ENCODE results near the gene ZFAND3.

The ZFAND3 gene

DNA sequence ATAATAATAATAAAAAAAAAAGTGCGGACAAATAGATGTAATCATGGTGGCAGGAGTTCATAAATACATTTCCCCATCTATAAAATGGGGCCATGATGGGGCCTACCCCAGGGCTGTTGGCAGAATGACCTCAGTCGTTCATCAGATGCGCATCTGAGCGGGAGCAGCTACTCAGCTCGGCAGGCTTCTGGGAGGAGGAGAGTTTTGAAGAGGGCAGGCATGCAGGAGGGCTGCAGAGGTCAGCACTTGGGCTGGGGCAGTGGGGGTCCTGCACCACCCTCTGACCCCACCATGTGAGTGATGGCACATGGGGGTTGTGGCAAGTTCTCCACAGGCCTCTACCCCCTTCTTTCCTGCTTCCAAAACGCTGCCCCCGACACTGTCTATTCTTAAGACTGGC lies 373.5 kb downstream of the ZFAND3 start:
- no peak for DNase-seq

DNA sequence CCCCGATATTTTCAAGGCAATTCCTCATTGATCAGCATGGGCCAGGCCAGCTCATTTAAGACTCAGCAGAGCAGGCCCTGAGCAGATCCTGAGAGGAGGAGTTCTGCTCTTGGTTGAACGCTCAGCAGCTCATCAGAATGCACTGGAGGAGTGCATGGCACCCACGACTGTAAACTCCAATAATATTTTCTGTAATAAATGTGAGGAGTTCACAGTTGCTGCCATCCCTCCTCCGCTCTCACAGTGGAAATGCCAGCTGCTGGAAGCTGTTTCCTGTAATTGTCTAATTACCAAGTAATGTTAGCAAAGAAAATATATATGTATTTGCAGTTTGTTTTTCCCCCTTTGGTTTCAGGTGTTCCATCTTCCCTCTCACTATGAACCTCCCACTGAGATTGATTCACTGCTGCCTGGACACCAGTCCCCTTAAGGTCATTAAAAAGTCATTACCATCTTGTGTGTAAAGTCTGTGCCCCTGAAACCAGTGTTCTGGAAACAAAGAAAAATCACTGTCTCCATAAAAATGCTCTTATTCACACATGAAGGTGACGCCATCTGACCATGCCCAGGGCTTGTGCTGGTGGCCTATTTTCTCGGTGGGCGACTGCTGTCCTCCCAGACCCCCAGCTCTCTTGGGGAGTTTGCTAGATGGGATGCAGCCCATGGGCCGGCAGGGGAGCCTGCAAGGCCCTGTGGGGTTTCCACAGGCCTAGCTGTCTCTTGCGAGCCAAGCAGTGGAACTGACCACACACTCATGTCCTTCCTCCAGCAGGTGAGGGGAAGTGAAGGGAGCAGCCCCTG lies 374.2 kb downstream of the ZFAND3 start:
- DNase-seq, result no peak

DNA sequence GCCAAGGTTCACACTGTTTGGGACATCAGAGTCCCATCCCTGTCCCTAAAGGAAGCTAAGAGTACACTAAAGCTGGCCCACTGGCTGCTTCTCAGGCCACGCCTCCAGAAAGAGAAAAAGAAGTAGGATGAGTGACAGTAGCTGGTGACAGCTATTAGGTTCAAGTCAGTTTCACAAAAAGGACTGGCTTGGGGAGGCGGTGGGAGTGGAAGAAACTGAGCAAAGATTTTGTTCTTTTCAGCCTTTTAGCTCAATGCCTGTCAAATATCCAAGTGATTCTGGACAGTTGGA lies 374.7 kb downstream of the ZFAND3 start:
- no peak for DNase-seq

DNA sequence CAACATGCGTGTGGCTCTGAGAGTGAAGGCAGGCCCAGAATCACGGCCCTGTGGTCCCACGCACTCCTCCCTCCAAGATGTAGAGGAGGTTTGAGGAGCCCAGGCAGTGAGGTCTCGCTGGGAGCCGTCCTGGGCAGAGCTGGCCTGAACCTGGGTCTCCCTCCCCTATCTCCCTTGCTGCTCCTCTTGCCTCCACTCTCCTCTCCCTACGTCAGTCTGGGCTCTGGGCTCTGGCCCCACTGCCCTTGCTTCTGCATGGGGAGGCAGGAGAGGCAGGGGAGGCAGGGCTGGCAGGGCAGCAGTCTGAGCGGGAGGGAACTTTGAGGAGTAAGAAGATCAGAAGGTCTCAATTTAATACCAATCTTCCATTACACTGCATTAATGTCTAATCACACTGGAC lies 375.1 kb downstream of the ZFAND3 start:
- DNase-seq, result no peak

DNA sequence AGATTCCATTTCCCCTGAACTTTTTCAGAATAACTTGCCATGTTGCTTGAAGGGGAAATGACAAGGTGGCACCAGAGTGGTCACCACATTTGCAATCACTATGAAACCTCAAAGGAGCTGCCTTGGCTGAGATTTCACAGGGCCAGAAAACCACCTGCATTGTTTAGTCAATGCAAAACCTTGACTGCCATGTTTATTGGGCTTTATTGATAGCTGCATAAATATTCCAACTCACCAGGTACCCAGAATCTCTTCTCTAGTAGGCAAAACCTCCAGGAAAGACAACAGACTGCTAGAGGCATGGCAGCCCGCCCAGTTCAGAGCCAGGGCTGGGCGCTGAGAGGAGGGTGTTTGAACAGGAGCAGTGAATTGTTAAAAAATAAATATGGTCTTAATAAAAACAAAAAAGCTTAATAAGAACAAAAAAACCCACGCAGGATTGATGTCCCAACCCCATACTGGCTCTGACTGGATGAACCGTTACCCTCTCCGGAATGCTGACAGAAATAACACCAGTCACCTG lies 375.6 kb downstream of the ZFAND3 start:
- DNase-seq, result no peak

DNA sequence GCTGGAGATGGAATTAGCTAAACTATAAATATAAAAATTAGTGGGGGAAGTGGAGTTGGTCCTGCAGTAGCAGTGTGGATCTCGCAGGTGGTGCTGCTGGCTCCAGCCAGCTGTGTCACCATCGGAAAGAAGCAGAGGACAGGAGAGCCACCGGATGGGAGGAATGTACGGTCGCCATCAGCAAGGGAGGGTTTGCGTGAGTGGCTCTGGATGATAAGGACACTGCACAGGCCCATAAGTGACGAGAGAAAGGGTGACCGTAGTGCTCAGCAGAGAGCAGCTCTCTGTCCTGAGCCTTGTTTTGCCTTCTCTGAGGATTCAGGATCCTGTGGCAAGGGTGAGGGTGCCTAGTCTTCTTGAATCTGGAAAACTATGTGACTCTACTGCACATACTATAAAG lies 378.7 kb downstream of the ZFAND3 start:
- DNase-seq, result no peak
